ENCODE results near the gene NRAP. TPM values are rescaled to one million over a fixed set of nuclear protein-coding genes. Genes with fewer than 3 reads are reported as not detected.

NRAP gene
- total RNA-seq (2012; rRNA removed) (not detected in 2 replicates), polyA plus RNA-seq (2012; rRNA removed) (not detected in 2 replicates), Bru-seq, nascent RNA (not detected), BruChase-seq, experiment 1, labeled RNA remaining after a 6-hour chase (not detected), BruChase-seq, experiment 2, labeled RNA remaining after a 2-hour chase (not detected)
- polyA plus RNA-seq (2012; cell fraction: cytosol; rRNA removed): not detected in 2 replicates
- not detected in 2 replicates for polyA plus RNA-seq (2012; cell fraction: nucleus; rRNA removed; ENCODE audit: low replicate concordance)
- long read RNA-seq: 0 reads

- H3K14ac ChIP-seq (replicated peaks; ENCODE audit: low read depth, low read length): no peak within 1 kb of the TSS
- no peak within 1 kb of the TSS for H3K4me3 ChIP-seq (ENCODE audit: insufficient read depth, low read depth, low read length)
- dilution Hi-C loops (cut with HindIII; ENCODE audit: low sequenced_read_pairs, unreplicated experiment): no loop called here
- CTCF ChIA-PET: no interaction called here
- H2BK5ac ChIP-seq (ENCODE audit: low read depth, low read length, poor library complexity, severe bottlenecking): no peak within 1 kb of the TSS
- H3K36me3 ChIP-seq (ENCODE audit: control insufficient read depth, insufficient read depth, low read length): no peaks in the 10 kb centered on the region
- no CpG with 5 or more reads among the region's 5 CpGs for WGBS, 2 experiments (ENCODE audit: extremely low coverage in 2 of 2, insufficient read length in 1 of 2)
- no peak within 1 kb of the TSS for H2BK20ac ChIP-seq (ENCODE audit: low read depth, low read length)
- no peak within 1 kb of the TSS for H2BK15ac ChIP-seq (ENCODE audit: low read depth, low read length)
- no peak within 1 kb of the TSS for H4K91ac ChIP-seq (ENCODE audit: insufficient read depth, low read depth, low read length)
- no peak within 1 kb of the TSS for H2BK120ac ChIP-seq (ENCODE audit: low read depth, low read length)
- POLR2A ChIA-PET (ENCODE audit: unreplicated experiment): no interaction called here
- TF ChIP-seq BHLHE40 (IDR thresholded peaks at IDR 0.05; ENCODE audit: low read depth, low read length): no peak
- TF ChIP-seq CTCF (conservative IDR thresholded peaks at IDR 0.05; ENCODE audit: low read depth, low read length): no peak
- TF ChIP-seq SMC3 (IDR thresholded peaks at IDR 0.05; ENCODE audit: low read depth, low read length): no peak
- no peak for TF ChIP-seq POLR2A (IDR thresholded peaks at IDR 0.05; ENCODE audit: low read depth, low read length)
- TF ChIP-seq NFE2L2 (IDR thresholded peaks at IDR 0.05; ENCODE audit: low read depth, low read length): no peak
- no peak for TF ChIP-seq CEBPB (IDR thresholded peaks at IDR 0.05; ENCODE audit: low read depth, low read length)
- TF ChIP-seq MAZ (IDR thresholded peaks at IDR 0.05; ENCODE audit: borderline replicate concordance, low read depth, low read length): no peak
- no peak for TF ChIP-seq RFX5 (IDR thresholded peaks at IDR 0.05; ENCODE audit: low read depth, low read length)
- no peak for TF ChIP-seq MAFK (IDR thresholded peaks at IDR 0.05; ENCODE audit: low read depth, low read length)
- TF ChIP-seq USF2 (IDR thresholded peaks at IDR 0.05; ENCODE audit: low read depth, low read length): no peak
- no peak for TF ChIP-seq CHD1 (IDR thresholded peaks at IDR 0.05; ENCODE audit: low read depth, low read length)
- TF ChIP-seq RAD21 (IDR thresholded peaks at IDR 0.05; ENCODE audit: low read length): no peak
- H2AK5ac ChIP-seq (ENCODE audit: low read depth, low read length): no peak within 1 kb of the TSS
- no peak within 1 kb of the TSS for H3K23ac ChIP-seq (ENCODE audit: low read depth, low read length)
- no peak within 1 kb of the TSS for H3K27ac ChIP-seq (ENCODE audit: insufficient read depth, low read length)
- in situ Hi-C loops (cut with MboI; ENCODE audit: low sequenced_read_pairs): no loop called here
- no peak within 1 kb of the TSS for H3K18ac ChIP-seq (ENCODE audit: low read depth, low read length)
- peaks cover 6% of the 10 kb centered on the region for H3K27me3 ChIP-seq (ENCODE audit: control insufficient read depth, insufficient read depth, low read length)
- H3K79me1 ChIP-seq (ENCODE audit: low read depth in 1 of 2, low read length in 2 of 2): no peaks in the 10 kb centered on the region
- no peak within 1 kb of the TSS for H3K4me2 ChIP-seq (ENCODE audit: low read depth, low read length)
- BruUV-seq (replicated peaks): no TSS peak
- DNase-seq (no peak), ATAC-seq (ENCODE audit: low read depth) (no peak)
- no peak within 1 kb of the TSS for H2AFZ ChIP-seq (replicated peaks; ENCODE audit: low read length, poor library complexity)
- intact Hi-C loops (cut with micrococcal nuclease): no loop called here
- no peaks in the 10 kb centered on the region for H4K20me1 ChIP-seq (ENCODE audit: insufficient read depth, low read length)
- H3K9ac ChIP-seq (ENCODE audit: low read depth, low read length): no peak within 1 kb of the TSS
- H4K5ac ChIP-seq (ENCODE audit: low read depth, low read length): no peak within 1 kb of the TSS
- peaks cover 10% of the 10 kb centered on the region for H3K4me1 ChIP-seq (ENCODE audit: control insufficient read depth, insufficient read depth, low read length)
- H3K9me3 ChIP-seq (ENCODE audit: control insufficient read depth, insufficient read depth, low read length): no peaks in the 10 kb centered on the region
- no peaks in the 10 kb centered on the region for H3K9me1 ChIP-seq (ENCODE audit: insufficient read depth, low read length)
- no peak within 1 kb of the TSS for H2AK9ac ChIP-seq (replicated peaks; ENCODE audit: low read depth, low read length, poor library complexity)
- no peak within 1 kb of the TSS for H4K8ac ChIP-seq (ENCODE audit: low read depth in 2 of 2, low read length in 2 of 2)
- no peak within 1 kb of the TSS for H3K56ac ChIP-seq (ENCODE audit: extremely low read depth, insufficient read depth, low read length)
- no peak within 1 kb of the TSS for H3K4ac ChIP-seq (ENCODE audit: low read depth, low read length)
Measured at GRCh38 chr10:113663908-113664307, at the start of gene NRAP. Gene NRAP, minus strand, starts transcription at chr10:113664041. Its CDS starts 159 bp downstream, at chr10:113663882.
